ENCODE measurements around the gene PIKFYVE.
"Not testable (repeated sequence)": the region's sequence is repeated elsewhere in the genome, so short reads cannot be mapped to it uniquely, and the experiment has no call there.

The PIKFYVE gene

GRCh38 chr2:208306291-208306690, 40.2 kb downstream of the PIKFYVE start:
- no peak for DNase-seq

GRCh38 chr2:208311321-208311720, 45.3 kb downstream of the PIKFYVE start:
- DNase-seq, result no peak

GRCh38 chr2:208311954-208312353, 45.9 kb downstream of the PIKFYVE start:
- no peak for DNase-seq

- no peak for DNase-seq
These were observed 49.2 kb downstream of the PIKFYVE start for GRCh38 chr2:208315081-208315788.

GRCh38 chr2:208318127-208318526, 52.1 kb downstream of the PIKFYVE start:
- no peak for DNase-seq

GRCh38 chr2:208319391-208319790, 53.3 kb downstream of the PIKFYVE start:
- no peak for DNase-seq

- peak in 1 of 2 donors; percentile 25 for DNase-seq
These were observed 54.6 kb downstream of the PIKFYVE start for GRCh38 chr2:208320686-208321085.

- DNase-seq, result no peak
These were observed 60.0 kb downstream of the PIKFYVE start for GRCh38 chr2:208326016-208326415.

- no peak for DNase-seq
These were observed 63.4 kb downstream of the PIKFYVE start for GRCh38 chr2:208329485-208329884.

- DNase-seq, result no peak
These were observed 68.2 kb downstream of the PIKFYVE start for GRCh38 chr2:208334230-208334629.

GRCh38 chr2:208346756-208347155, 80.7 kb downstream of the PIKFYVE start:
- DNase-seq, result no peak

- DNase-seq, result no peak
These were observed 84.6 kb downstream of the PIKFYVE start for GRCh38 chr2:208350610-208351009.

- DNase-seq, result no peak
These were observed 86.9 kb downstream of the PIKFYVE start for GRCh38 chr2:208352644-208353567.

GRCh38 chr2:208354964-208355381, 88.9 kb downstream of the PIKFYVE start:
- no peak for DNase-seq

GRCh38 chr2:208356420-208356819, 90.4 kb downstream of the PIKFYVE start:
- DNase-seq, result not testable (repeated sequence)

GRCh38 chr2:208356846-208357574, 91.0 kb downstream of the PIKFYVE start:
- DNase-seq, result no peak

GRCh38 chr2:208358758-208359631, 92.9 kb downstream of the PIKFYVE start:
- DNase-seq, result no peak

GRCh38 chr2:208359632-208359986, 93.6 kb downstream of the PIKFYVE start:
- peak; percentile 12 to 29 for DNase-seq

- no peak for DNase-seq
These were observed 94.4 kb downstream of the PIKFYVE start for GRCh38 chr2:208360259-208361076.

- DNase-seq, result no peak
These were observed 95.0 kb downstream of the PIKFYVE start for GRCh38 chr2:208361077-208361441.

- no peak for DNase-seq
These were observed 97.4 kb downstream of the PIKFYVE start for GRCh38 chr2:208363485-208363884.
